Mesothelial cell of epicardium (in vitro differentiated cells): ENCODE measurements around the gene PCED1B. TPM values are rescaled to one million over a fixed set of nuclear protein-coding genes. Genes with fewer than 3 reads are reported as not detected.

Experiments used
- DNase-seq, 2 experiments: peaks; one replicate each; pipeline ENCODE4 v3.0.0; 2021; ENCODE audit warnings: low spot score in 2 of 2; ENCODE audit not compliant: unreplicated experiment in 2 of 2
- H3K27ac Mint-ChIP-seq: 2 replicates; pipeline ENCODE4 v1.8.0; 2021; ENCODE audit warnings: mixed read lengths
- H3K27me3 Mint-ChIP-seq: 2 replicates; pipeline ENCODE4 v1.8.0; 2021; ENCODE audit warnings: low read depth, mixed read lengths
- H3K36me3 Mint-ChIP-seq: 2 replicates; pipeline ENCODE4 v1.8.0; 2021; ENCODE audit warnings: mixed read lengths
- H3K4me1 Mint-ChIP-seq: 2 replicates; pipeline ENCODE4 v1.8.0; 2021; ENCODE audit warnings: mixed read lengths
- H3K4me3 Mint-ChIP-seq: 2 replicates; pipeline ENCODE4 v1.8.0; 2021; ENCODE audit warnings: mild to moderate bottlenecking, moderate library complexity, mixed read lengths
- H3K9me3 Mint-ChIP-seq: 2 replicates; pipeline ENCODE4 v1.8.0; 2021; ENCODE audit warnings: mixed read lengths
- total RNA-seq: library from RNA; stranded (reverse); gene quantifications from 3 replicates; pipeline ENCODE4 v1.2.1, GENCODE V29; 2021
- TF ChIP-seq, protein P1 (sequence below): fragments of 200-600 bp; sonication (generic); IDR thresholded peaks from one replicate; pipeline ENCODE4 v1.5.0; 2021; ENCODE audit warnings: antibody characterized with exemption; ENCODE audit not compliant: unreplicated experiment

PCED1B gene
- total RNA-seq, 1 donor from 2014 or later, result 2.8 TPM

GRCh38 chr12:47156167-47156736 lies 76.8 kb downstream of the PCED1B start:
- Mint-ChIP-seq H3K36me3 (no peaks in the 10 kb centered on the region), H3K27ac (no peak overlapping the region), H3K9me3 (peaks cover 40% of the 10 kb centered on the region), H3K4me1 (peaks cover 17% of the 10 kb centered on the region), H3K27me3 (no peaks in the 10 kb centered on the region), H3K4me3 (no peak overlapping the region)
- DNase-seq, result no peak
- TF ChIP-seq, protein P1, sequence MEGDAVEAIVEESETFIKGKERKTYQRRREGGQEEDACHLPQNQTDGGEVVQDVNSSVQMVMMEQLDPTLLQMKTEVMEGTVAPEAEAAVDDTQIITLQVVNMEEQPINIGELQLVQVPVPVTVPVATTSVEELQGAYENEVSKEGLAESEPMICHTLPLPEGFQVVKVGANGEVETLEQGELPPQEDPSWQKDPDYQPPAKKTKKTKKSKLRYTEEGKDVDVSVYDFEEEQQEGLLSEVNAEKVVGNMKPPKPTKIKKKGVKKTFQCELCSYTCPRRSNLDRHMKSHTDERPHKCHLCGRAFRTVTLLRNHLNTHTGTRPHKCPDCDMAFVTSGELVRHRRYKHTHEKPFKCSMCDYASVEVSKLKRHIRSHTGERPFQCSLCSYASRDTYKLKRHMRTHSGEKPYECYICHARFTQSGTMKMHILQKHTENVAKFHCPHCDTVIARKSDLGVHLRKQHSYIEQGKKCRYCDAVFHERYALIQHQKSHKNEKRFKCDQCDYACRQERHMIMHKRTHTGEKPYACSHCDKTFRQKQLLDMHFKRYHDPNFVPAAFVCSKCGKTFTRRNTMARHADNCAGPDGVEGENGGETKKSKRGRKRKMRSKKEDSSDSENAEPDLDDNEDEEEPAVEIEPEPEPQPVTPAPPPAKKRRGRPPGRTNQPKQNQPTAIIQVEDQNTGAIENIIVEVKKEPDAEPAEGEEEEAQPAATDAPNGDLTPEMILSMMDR, result no peak

GRCh38 chr12:47158792-47159191 lies 79.4 kb downstream of the PCED1B start:
- Mint-ChIP-seq H3K27ac (no peak overlapping the region), H3K9me3 (peaks cover 40% of the 10 kb centered on the region), H3K27me3 (no peaks in the 10 kb centered on the region), H3K36me3 (peaks cover 2% of the 10 kb centered on the region), H3K4me1 (peaks cover 17% of the 10 kb centered on the region), H3K4me3 (no peak overlapping the region)
- TF ChIP-seq, protein P1, result no peak
- DNase-seq, result no peak

GRCh38 chr12:47159348-47159747 lies 79.9 kb downstream of the PCED1B start:
- no peak overlapping the region for H3K27ac Mint-ChIP-seq
- peaks cover 17% of the 10 kb centered on the region for H3K4me1 Mint-ChIP-seq
- no peaks in the 10 kb centered on the region for H3K27me3 Mint-ChIP-seq
- peaks cover 2% of the 10 kb centered on the region for H3K36me3 Mint-ChIP-seq
- TF ChIP-seq, protein P1, result no peak
- no peak overlapping the region for H3K4me3 Mint-ChIP-seq
- DNase-seq, result no peak
- H3K9me3 Mint-ChIP-seq, result peaks cover 40% of the 10 kb centered on the region

- Mint-ChIP-seq H3K27me3 (no peaks in the 10 kb centered on the region), H3K4me3 (no peak overlapping the region), H3K9me3 (peaks cover 40% of the 10 kb centered on the region), H3K4me1 (peaks cover 16% of the 10 kb centered on the region), H3K36me3 (peaks cover 2% of the 10 kb centered on the region), H3K27ac (no peak overlapping the region)
- DNase-seq, result no peak
- TF ChIP-seq, protein P1, result no peak
These were observed 81.2 kb downstream of the PCED1B start for GRCh38 chr12:47160316-47161244.

GRCh38 chr12:47164116-47164515 lies 84.7 kb downstream of the PCED1B start:
- TF ChIP-seq, protein P1, result no peak
- Mint-ChIP-seq H3K4me1 (peaks cover 16% of the 10 kb centered on the region), H3K4me3 (no peak overlapping the region), H3K36me3 (peaks cover 2% of the 10 kb centered on the region), H3K9me3 (peaks cover 37% of the 10 kb centered on the region), H3K27me3 (no peaks in the 10 kb centered on the region), H3K27ac (no peak overlapping the region)
- DNase-seq, result no peak
